HAP-1 (cell line): Measurements from ENCODE around the gene ST8SIA1.

Source experiments
- DNase-seq, 2 experiments: peaks; one replicate each; pipeline ENCODE4 v3.0.0-alpha.2; 2016 to 2020; ENCODE audit warnings: low spot score in 2 of 2
- H3K27me3 ChIP-seq: fragments of 250-450 bp; sonication (Bioruptor Pico); 2 replicates; pipeline ENCODE4 v1.5.1; 2020; ENCODE audit warnings: low read depth, mild to moderate bottlenecking, moderate library complexity
- H3K36me3 ChIP-seq: fragments of 250-450 bp; sonication (Bioruptor Pico); replicated peaks from 2 replicates; pipeline ENCODE4 v1.5.1; 2020; ENCODE audit warnings: mild to moderate bottlenecking
- H3K4me1 ChIP-seq: fragments of 250-450 bp; sonication (Bioruptor Pico); 2 replicates; pipeline ENCODE4 v1.5.1; 2020; ENCODE audit warnings: mild to moderate bottlenecking
- H3K4me3 ChIP-seq: fragments of 250-450 bp; sonication (Bioruptor Pico); 2 replicates; pipeline ENCODE4 v1.5.1; 2020; ENCODE audit warnings: mild to moderate bottlenecking, moderate library complexity
- H3K9me3 ChIP-seq: fragments of 250-450 bp; sonication (Bioruptor Pico); 2 replicates; pipeline ENCODE4 v1.5.1; 2020; ENCODE audit warnings: mild to moderate bottlenecking, moderate library complexity
- in situ Hi-C: fragments of 300-500 bp; cut with MboI; formaldehyde crosslinking; loops from 3 replicates; pipeline ENCODE4 v1.14.3; 2020; ENCODE audit warnings: low sequenced_read_pairs, inconsistent platforms, mixed read lengths

ST8SIA1 gene

DNA sequence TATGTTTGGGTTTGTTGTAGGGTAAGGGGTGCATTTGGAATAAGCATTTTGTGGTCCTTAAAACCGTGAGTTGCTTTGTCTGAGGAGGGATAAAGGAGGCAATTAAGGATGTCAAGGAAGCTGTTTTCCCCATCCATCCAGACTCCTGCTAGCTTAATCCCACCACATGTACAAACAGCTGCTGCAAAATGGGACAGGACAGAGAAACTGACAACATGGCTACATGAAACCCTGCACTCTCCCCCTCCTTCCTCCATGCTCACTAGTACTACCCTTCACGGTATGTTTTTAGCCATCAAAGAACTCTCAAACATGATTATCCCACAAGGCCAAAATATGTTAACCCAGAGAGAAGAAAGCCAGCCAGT is 20.6 kb downstream of the ST8SIA1 start:
- in situ Hi-C loops: no loop called here
- Histone ChIP-seq H3K4me3 (no peak overlapping the region), H3K4me1 (no peaks in the 10 kb centered on the region), H3K27me3 (no peaks in the 10 kb centered on the region), H3K9me3 (no peaks in the 10 kb centered on the region), H3K36me3 (no peaks in the 10 kb centered on the region)
- no peak for DNase-seq

DNA sequence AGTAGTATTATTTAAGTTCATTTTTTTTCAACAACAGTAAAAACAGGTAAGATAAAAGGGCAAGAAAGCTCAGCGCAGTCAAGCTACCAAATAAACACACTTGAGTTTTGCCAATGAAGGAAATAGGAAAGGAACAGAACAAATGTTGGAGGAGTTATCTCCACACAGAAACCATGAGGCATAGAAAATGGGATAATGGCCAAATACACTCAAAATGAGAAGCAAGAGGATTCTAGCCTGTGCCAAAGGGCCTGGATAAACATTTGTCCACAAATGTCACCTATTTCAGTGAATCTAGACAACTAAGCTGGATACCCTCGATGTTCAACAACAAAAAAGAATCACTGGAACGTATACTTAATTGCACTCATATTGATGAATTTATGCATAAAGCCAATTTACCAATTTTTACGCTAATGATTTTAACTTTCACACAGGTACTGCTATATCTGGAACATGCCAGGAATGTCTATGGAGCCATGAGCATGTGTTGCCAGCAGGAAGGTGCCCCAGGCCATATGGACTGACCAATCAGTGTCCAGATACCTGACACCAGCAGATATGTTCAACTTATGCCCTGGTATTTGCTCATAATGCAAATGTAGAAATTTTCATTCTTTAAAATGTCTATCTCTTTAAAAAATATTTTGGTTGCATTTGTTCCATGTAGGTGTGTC is 21.1 kb downstream of the ST8SIA1 start:
- Histone ChIP-seq H3K27me3 (no peaks in the 10 kb centered on the region), H3K4me3 (no peak overlapping the region), H3K36me3 (no peaks in the 10 kb centered on the region), H3K4me1 (no peaks in the 10 kb centered on the region), H3K9me3 (no peaks in the 10 kb centered on the region)
- in situ Hi-C loops: no loop called here
- DNase-seq: no peak

DNA sequence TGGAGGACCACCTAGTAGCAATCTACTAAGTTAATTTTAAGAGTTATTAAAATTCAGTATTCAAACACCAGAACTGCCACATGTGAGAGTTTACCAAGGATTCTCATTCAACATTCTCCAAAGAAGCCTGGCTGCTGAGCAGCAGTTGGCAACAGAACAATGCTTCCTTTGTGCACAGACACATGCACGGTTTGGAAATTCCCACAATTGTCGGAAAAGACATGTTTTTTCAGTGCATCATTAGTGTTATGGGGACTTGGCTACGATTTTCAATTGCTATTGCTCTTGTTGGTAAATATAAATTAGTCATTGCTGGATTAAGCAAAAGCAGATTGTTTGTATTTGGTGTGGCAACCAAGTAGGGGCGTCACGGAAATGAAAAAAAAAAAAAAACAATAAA is 22.2 kb downstream of the ST8SIA1 start:
- no peaks in the 10 kb centered on the region for H3K36me3 ChIP-seq
- DNase-seq: no peak
- in situ Hi-C loops: no loop called here

DNA sequence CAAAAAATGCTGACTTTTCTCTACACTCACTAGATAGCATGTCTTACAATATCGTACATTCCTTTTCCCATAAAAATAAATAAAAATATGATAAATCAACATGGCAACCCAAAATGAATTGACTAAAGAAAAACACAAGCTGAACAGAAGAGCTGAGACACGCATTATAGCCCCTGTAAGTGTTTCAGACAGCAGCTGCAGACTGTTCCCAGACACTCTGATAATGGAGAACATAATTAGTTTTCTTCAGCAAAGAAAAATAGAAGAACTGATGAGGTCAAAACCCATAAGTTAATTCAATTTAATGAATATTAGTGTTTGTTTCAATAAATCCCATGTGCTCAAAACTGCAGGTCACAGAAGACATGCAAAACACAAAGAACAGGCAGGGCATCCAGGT is 23.8 kb downstream of the ST8SIA1 start:
- in situ Hi-C loops: no loop called here
- H3K36me3 ChIP-seq: no peaks in the 10 kb centered on the region

More for the DNA sequence above, 22.2 kb downstream of the ST8SIA1 start:
- no peaks in the 10 kb centered on the region for H3K27me3 ChIP-seq
- H3K4me1 ChIP-seq: no peaks in the 10 kb centered on the region
- H3K9me3 ChIP-seq: no peaks in the 10 kb centered on the region
- H3K4me3 ChIP-seq: no peak overlapping the region

DNA sequence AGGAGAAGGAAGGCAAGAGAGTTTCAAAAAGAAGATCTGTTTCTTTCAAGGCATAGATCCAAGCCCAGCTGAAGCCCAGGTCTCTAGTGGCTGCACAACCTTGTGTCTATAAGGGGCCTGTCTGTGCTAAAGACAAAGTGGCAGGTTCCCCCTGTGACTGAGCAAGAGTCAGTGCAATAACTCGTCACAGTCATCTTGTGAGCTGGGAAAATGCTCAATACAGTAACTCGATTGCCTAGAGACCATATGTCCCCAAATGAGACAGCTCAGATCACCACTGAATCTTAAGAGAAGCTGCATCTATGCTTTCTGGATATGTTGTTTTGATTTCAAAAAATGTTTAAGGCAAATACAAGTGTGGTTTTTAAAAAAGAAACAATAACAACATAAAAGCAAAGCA is 24.2 kb downstream of the ST8SIA1 start:
- in situ Hi-C loops: no loop called here
- H3K36me3 ChIP-seq: no peaks in the 10 kb centered on the region
- H3K9me3 ChIP-seq: no peaks in the 10 kb centered on the region
- DNase-seq: no peak
- no peaks in the 10 kb centered on the region for H3K4me1 ChIP-seq
- no peaks in the 10 kb centered on the region for H3K27me3 ChIP-seq
- H3K4me3 ChIP-seq: no peak overlapping the region

More for the DNA sequence above, 23.8 kb downstream of the ST8SIA1 start:
- H3K9me3 ChIP-seq: no peaks in the 10 kb centered on the region
- H3K27me3 ChIP-seq: no peaks in the 10 kb centered on the region
- H3K4me1 ChIP-seq: no peaks in the 10 kb centered on the region
- DNase-seq: no peak
- no peak overlapping the region for H3K4me3 ChIP-seq

DNA sequence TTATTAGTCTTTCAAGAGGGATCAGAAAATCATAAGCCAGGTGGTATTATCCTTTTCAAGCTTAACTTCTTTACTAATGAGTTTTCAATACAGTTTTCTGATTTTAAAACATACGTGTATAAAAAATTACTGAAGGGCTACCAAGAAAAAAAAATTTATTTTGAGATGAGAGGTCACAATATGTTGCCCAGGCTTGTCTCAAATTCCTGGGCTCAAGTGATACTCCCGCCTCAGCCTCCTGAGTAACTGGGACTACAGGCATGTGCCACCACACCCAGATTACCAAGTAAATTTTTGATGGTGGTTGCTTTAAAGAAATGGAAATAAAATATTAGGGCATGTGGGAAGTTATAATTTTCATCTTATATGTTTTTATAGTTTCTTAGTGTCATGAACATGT is 26.7 kb downstream of the ST8SIA1 start:
- Histone ChIP-seq H3K27me3 (no peaks in the 10 kb centered on the region), H3K4me3 (no peak overlapping the region), H3K9me3 (no peaks in the 10 kb centered on the region), H3K4me1 (no peaks in the 10 kb centered on the region), H3K36me3 (no peaks in the 10 kb centered on the region)
- in situ Hi-C loops: no loop called here
- DNase-seq: no peak

DNA sequence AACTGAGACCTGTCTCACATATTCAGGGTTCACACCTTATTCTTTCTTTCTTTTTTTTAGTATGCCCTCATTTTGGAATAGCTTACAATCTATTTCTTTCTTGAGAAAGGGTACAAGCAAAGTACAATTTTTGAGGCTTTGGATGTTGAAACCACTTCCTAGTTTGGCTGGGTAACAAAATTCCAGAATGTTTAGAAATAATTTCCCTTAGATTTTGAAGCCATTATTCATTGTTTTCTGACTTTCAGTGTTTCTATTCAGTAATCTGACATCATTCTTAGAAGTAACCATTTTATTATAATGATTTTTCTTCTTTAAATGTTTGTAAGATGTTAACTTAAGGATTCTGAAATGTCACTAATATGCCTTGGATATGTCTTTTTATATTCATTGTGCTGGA is 28.2 kb downstream of the ST8SIA1 start:
- Histone ChIP-seq H3K36me3 (no peaks in the 10 kb centered on the region), H3K9me3 (no peaks in the 10 kb centered on the region)
- in situ Hi-C loops: no loop called here

DNA sequence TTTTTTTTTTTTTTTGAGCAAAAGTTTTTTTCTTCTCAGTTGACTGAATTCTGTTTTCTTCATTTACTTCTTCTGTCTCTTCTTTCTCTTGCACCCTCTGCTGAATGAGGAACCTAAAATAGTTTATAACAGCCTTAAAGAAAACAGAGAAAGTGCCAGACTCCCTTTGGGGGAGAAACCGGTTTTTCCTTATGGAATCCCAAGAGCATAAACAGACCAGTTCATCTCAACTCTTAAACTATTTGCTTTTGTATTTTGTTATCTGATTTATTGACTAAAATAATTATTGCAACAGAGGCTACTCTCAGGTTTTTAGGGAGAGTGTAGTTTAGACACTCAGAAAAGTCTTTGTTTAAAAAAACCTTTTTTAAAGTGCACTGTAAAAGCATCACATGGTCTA is 30.2 kb downstream of the ST8SIA1 start:
- no peaks in the 10 kb centered on the region for H3K27me3 ChIP-seq

More for the DNA sequence above, 28.2 kb downstream of the ST8SIA1 start:
- Histone ChIP-seq H3K4me1 (no peaks in the 10 kb centered on the region), H3K4me3 (no peak overlapping the region), H3K27me3 (no peaks in the 10 kb centered on the region)
- no peak for DNase-seq

DNA sequence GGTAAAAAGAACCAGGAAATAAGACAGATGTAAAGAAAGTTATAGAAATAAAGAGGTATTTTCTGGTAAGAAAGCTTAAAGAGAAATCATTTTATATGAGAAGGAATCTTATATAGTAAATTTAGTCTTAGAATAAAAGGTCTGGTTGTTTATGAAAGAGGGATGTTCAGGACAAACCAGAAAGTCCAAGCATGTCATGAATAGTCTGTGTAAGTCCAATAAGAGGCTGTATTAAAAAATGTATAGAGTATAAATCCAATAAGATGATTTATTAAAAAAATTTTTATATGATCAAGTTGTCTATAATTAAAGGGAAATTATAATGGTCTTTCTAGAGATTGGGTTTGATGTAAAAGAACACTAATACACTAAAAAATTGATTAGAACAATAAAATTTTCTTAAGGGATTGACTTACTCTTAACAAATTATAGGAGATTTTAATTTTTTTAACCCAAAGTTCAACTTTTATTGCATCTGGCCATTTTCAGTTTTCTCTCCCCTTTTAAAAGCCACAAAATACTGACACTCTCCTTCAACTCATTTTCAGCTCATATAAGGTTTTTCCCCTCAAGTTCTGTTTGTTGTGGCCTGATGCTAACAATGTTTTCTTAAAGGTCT is 35.1 kb downstream of the ST8SIA1 start:
- in situ Hi-C loops: no loop called here
- H3K27me3 ChIP-seq: no peaks in the 10 kb centered on the region
- H3K4me3 ChIP-seq: no peak overlapping the region
- no peak for DNase-seq
- H3K36me3 ChIP-seq: no peaks in the 10 kb centered on the region
- no peaks in the 10 kb centered on the region for H3K4me1 ChIP-seq
- peaks cover 5% of the 10 kb centered on the region; the same call in 1 of the 2 replicates for H3K9me3 ChIP-seq

More for the DNA sequence above, 30.2 kb downstream of the ST8SIA1 start:
- DNase-seq: no peak
- Histone ChIP-seq H3K9me3 (no peaks in the 10 kb centered on the region; the same call in 1 of the 2 replicates), H3K4me1 (no peaks in the 10 kb centered on the region), H3K36me3 (no peaks in the 10 kb centered on the region), H3K4me3 (no peak overlapping the region)
- in situ Hi-C loops: no loop called here

DNA sequence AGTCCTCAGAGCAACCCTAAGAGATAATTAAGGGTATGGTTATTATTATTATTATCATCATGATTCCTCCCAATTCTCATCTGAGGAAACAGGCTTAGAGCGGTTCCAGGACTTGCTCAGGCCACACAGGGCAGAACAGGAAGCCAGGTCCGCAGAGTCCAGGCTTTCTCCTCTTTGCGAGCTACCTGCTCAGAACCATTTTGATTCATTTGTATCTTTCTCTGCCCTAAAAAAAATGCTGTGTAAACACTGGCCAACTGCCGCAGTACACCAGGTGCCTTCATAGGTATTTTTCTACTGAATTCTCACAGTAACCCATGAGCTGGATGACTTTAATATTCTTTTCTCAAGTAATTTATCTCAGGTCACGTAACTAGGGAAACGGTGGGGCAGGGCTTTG is 45.3 kb downstream of the ST8SIA1 start:
- Histone ChIP-seq H3K36me3 (no peaks in the 10 kb centered on the region), H3K4me1 (no peaks in the 10 kb centered on the region), H3K9me3 (no peaks in the 10 kb centered on the region), H3K4me3 (no peak overlapping the region), H3K27me3 (no peaks in the 10 kb centered on the region; the same call in 1 of the 2 replicates)
- in situ Hi-C loops: no loop called here
- no peak for DNase-seq

DNA sequence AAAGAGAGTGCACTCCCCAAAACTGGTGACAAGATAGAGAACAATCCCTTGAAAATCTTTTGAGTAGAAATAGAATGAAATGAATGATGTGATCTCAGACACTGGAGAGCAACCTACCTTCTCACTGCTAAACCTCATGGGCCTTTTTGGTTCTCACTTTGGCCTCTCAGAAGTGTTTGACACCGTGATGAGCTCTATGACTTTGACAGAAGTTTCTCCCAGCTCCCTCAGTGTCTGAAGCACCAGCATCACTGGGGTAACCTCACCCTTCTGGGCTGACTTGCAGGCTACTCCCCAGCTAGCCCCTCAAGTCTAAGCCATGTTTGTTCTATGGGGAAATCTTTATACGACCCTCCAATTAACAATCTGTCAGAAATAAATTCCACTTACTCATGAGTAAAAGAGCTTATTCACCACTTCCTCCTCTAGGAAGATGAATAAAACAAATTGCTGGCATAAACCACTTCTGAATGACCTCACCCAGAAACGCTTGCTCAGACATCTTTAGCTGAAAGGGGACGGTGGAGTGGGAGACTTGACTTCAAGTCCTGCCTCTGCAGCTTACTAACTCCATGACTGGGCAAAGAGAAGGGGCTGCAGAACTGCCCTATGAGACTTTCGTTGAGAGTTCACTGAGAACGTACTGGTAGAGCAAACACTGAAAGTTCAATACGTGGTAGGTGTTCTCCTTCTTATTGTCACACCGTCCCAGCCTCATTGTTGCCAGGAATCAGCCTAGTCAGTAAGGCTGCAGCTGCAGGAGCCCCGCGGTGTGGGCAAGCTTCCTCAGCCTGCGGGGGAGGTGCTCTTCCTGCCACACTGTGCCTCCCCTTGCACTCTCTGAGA is 46.5 kb downstream of the ST8SIA1 start:
- DNase-seq: no peak

DNA sequence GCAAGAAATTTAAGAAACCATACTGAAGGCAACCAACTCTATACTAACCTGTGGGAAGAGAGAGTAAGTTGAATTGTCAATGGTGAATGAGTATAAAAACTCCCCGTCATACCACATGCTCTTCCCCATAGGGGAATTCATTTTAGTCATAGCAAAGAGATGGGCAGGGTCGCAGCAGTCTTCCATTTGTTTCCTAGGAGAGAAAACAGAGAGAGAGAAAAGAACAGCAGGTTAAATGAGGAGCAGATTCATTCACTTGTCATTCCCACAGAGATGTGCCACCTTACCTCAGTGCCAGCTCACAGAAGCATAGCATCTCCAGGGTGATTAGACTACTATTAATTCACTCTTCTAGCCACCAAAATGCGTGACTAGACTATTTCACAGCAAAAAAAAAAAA is 47.4 kb downstream of the ST8SIA1 start:
- in situ Hi-C loops: no loop called here
- DNase-seq: no peak
- Histone ChIP-seq H3K9me3 (no peaks in the 10 kb centered on the region), H3K36me3 (no peaks in the 10 kb centered on the region), H3K4me1 (no peaks in the 10 kb centered on the region), H3K27me3 (no peaks in the 10 kb centered on the region; the same call in 1 of the 2 replicates), H3K4me3 (no peak overlapping the region)

More for the DNA sequence above, 46.5 kb downstream of the ST8SIA1 start:
- H3K4me1 ChIP-seq: no peaks in the 10 kb centered on the region
- no peak overlapping the region for H3K4me3 ChIP-seq
- no peaks in the 10 kb centered on the region for H3K36me3 ChIP-seq
- H3K27me3 ChIP-seq: no peaks in the 10 kb centered on the region; the same call in 1 of the 2 replicates
- no peaks in the 10 kb centered on the region for H3K9me3 ChIP-seq
- in situ Hi-C loops: no loop called here

DNA sequence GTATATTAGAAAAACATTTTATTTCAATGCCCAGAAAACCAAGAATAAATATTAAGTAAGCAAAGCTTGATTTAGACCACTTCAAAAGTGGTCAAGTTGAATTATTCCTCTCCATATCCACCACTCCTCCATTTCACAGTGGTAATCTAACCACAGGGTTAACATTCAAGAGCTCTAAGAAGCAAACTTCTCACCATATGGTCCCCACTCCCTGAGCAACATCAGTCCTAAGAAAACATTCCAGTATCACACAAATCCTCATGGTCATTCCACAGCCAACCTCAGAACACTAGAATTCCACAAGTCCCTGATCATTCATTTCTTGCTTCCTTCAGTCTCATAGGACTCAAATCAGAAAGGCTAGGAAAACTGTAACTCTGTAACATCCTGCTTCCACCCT is 47.9 kb downstream of the ST8SIA1 start:
- Histone ChIP-seq H3K4me3 (no peak overlapping the region), H3K9me3 (no peaks in the 10 kb centered on the region), H3K4me1 (no peaks in the 10 kb centered on the region), H3K36me3 (no peaks in the 10 kb centered on the region), H3K27me3 (no peaks in the 10 kb centered on the region; the same call in 1 of the 2 replicates)
- no peak for DNase-seq
- in situ Hi-C loops: no loop called here

DNA sequence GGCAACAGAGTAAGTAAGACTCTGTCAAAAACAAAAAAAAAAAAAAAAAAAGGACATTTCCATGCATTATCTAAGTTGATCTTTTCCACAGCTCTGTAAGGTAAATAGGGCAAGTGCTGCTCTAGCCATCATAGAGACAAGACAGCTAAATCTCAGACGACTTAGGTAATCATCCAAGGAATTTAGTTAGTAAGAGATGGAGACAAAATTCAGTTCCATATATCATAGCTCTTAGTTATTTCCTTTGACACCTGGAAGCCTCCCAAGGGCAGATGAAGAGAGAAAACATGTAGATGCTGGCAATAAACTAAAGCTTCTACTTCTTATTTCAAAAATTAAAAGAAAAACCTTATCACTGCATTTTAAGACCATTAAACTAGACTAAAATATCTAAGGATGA is 48.7 kb downstream of the ST8SIA1 start:
- in situ Hi-C loops: no loop called here
- no peak for DNase-seq
- Histone ChIP-seq H3K9me3 (no peaks in the 10 kb centered on the region), H3K4me1 (no peaks in the 10 kb centered on the region), H3K36me3 (no peaks in the 10 kb centered on the region), H3K27me3 (no peaks in the 10 kb centered on the region; the same call in 1 of the 2 replicates), H3K4me3 (no peak overlapping the region)
